Measurements from ENCODE around the gene C20orf141.

DNA sequence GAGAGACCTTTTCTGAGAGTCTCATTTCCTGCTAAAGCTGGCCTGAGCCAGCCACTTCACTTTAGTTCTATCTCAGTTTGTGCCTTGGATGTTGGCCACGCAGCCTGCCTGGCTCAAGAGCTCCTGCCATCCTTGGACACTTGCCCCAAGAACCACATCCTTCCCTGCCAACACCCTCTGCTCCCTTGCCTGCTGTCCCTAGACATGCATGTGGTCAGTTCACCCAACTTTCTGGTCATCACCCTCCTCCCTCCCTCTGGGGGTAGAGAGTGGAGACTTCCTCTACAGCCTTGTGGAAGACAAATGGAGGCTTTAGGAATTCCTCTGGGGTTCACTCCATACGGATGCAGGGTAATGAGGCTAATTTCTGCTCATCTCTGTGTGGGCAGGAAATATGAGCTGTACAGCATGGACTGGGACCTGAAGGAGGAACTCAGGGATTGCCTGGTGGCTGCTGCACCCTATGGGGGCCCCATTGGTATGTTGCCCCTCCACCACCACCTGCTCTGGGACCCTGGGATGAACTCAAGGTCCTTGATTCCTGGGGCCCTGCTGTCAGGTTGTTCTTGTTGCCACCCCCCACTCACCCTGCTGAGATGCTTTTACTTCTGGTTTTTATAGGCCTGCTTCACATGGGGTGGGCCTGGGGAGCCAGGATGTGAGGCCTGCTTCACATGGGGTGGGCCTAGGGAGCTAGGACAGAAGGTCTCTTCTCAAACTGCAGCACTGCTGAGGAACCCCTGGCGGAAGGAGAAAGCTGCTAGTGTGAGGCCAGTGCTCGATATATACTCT lies 44.7 kb downstream of the C20orf141 start:
- TF ChIP-seq SMC3 (IDR thresholded peaks at IDR 0.05; ENCODE audit: low read depth, low read length) (no peak), BHLHE40 (IDR thresholded peaks at IDR 0.05; ENCODE audit: low read depth, low read length) (no peak), MAFK (IDR thresholded peaks at IDR 0.05; ENCODE audit: low read depth, low read length) (no peak), CTCF (conservative IDR thresholded peaks at IDR 0.05; ENCODE audit: low read depth, low read length) (no peak), USF2 (IDR thresholded peaks at IDR 0.05; ENCODE audit: low read depth, low read length) (no peak), RFX5 (IDR thresholded peaks at IDR 0.05; ENCODE audit: low read depth, low read length) (no peak), POLR2A (IDR thresholded peaks at IDR 0.05; ENCODE audit: low read depth, low read length) (no peak), CEBPB (IDR thresholded peaks at IDR 0.05; ENCODE audit: low read depth, low read length) (no peak)
